ENCODE results near the gene CFAP53.
"Not testable (repeated sequence)": the region's sequence is repeated elsewhere in the genome, so short reads cannot be mapped to it uniquely, and the experiment has no call there.

Gene CFAP53

GRCh38 chr18:50266248-50266704 lies at the start of gene CFAP53:
Gene CFAP53, minus strand, starts transcription at chr18:50266495. Its CDS starts 91 bp downstream, at chr18:50266404.
- DNase-seq, result peak; percentile 81

- no peak for DNase-seq
Measured at GRCh38 chr18:50315100-50315871, 49.0 kb upstream of the CFAP53 start.

GRCh38 chr18:50313873-50314460 lies 47.7 kb upstream of the CFAP53 start:
- no peak for DNase-seq

GRCh38 chr18:50313031-50313607 lies 46.8 kb upstream of the CFAP53 start:
- DNase-seq, result no peak

GRCh38 chr18:50312296-50313030 lies 46.2 kb upstream of the CFAP53 start:
- no peak for DNase-seq

- DNase-seq, result no peak
Measured at GRCh38 chr18:50311650-50312049, 45.4 kb upstream of the CFAP53 start.

GRCh38 chr18:50310080-50310479 lies 43.8 kb upstream of the CFAP53 start:
- DNase-seq, result no peak

GRCh38 chr18:50308851-50309250 lies 42.6 kb upstream of the CFAP53 start:
- not testable (repeated sequence) for DNase-seq

GRCh38 chr18:50307738-50308470 lies 41.6 kb upstream of the CFAP53 start:
- DNase-seq, result peak; percentile 85

- no peak for DNase-seq
Measured at GRCh38 chr18:50307400-50307737, 41.1 kb upstream of the CFAP53 start.

GRCh38 chr18:50306944-50307343 lies 40.6 kb upstream of the CFAP53 start:
- DNase-seq, result no peak

GRCh38 chr18:50301074-50301473 lies 34.8 kb upstream of the CFAP53 start:
- no peak for DNase-seq

GRCh38 chr18:50299626-50300388 lies 33.5 kb upstream of the CFAP53 start:
- no peak for DNase-seq

- DNase-seq, result no peak
Measured at GRCh38 chr18:50298443-50299284, 32.4 kb upstream of the CFAP53 start.

- DNase-seq, result peak; percentile 75
Measured at GRCh38 chr18:50297621-50298442, 31.5 kb upstream of the CFAP53 start.

GRCh38 chr18:50293039-50293438 lies 26.7 kb upstream of the CFAP53 start:
- DNase-seq, result no peak

GRCh38 chr18:50289108-50289443 lies 22.8 kb upstream of the CFAP53 start:
- no peak for DNase-seq

GRCh38 chr18:50288348-50289107 lies 22.2 kb upstream of the CFAP53 start:
- DNase-seq, result not testable (repeated sequence)

Data from activated CD4-positive, CD25-positive, alpha-beta regulatory T cell treated with anti-CD3 and anti-CD28 coated beads, Interleukin-2, amount 50 U/mL, for 72 hours (primary cell).